ENCODE results near the gene DLGAP3.

- no peak for TF ChIP-seq POLR2A (IDR thresholded peaks at IDR 0.05)
- no peak for TF ChIP-seq CTCF (IDR thresholded peaks at IDR 0.05)
Observed at GRCh38 chr1:34845131-34845901, 84.1 kb downstream of the DLGAP3 start.

Data from prostate gland (tissue), 2 donors.